GM18505 (cell line): ENCODE data around the gene MAP4K1.

Experiments
- ATAC-seq: cut with Tn5 transposase; IDR thresholded peaks from one replicate; pipeline ENCODE4 v1.9.1; 2021; ENCODE audit not compliant: unreplicated experiment
- POLR2A ChIP-seq: IDR thresholded peaks from 4 replicates; pipeline ENCODE4 v1.6.1; 2011; ENCODE audit warnings: borderline replicate concordance; ENCODE audit not compliant: insufficient read depth, insufficient read length; ENCODE audit errors: extremely low read depth

The MAP4K1 gene

GRCh38 chr19:38658462-38659306, 40.9 kb upstream of the MAP4K1 start:
- no peak for TF ChIP-seq POLR2A
- ATAC-seq, result no peak

- TF ChIP-seq POLR2A, result no peak
- no peak for ATAC-seq
These were observed 40.0 kb upstream of the MAP4K1 start for GRCh38 chr19:38657633-38658222.

GRCh38 chr19:38656171-38656981, 38.6 kb upstream of the MAP4K1 start:
- no peak for TF ChIP-seq POLR2A
- ATAC-seq, result no peak

GRCh38 chr19:38655148-38655824, 37.5 kb upstream of the MAP4K1 start:
- no peak for ATAC-seq
- no peak for TF ChIP-seq POLR2A

- no peak for ATAC-seq
- TF ChIP-seq POLR2A, result no peak
These were observed 36.9 kb upstream of the MAP4K1 start for GRCh38 chr19:38654628-38655055.

- no peak for TF ChIP-seq POLR2A
- no peak for ATAC-seq
These were observed 35.3 kb upstream of the MAP4K1 start for GRCh38 chr19:38653028-38653571.

GRCh38 chr19:38650911-38651584, 33.3 kb upstream of the MAP4K1 start:
- TF ChIP-seq POLR2A, result no peak
- no peak for ATAC-seq

- TF ChIP-seq POLR2A, result no peak
- no peak for ATAC-seq
These were observed 32.5 kb upstream of the MAP4K1 start for GRCh38 chr19:38650172-38650775.

- peak; percentile 8 for TF ChIP-seq POLR2A
- ATAC-seq, result no peak
These were observed 31.8 kb upstream of the MAP4K1 start for GRCh38 chr19:38649305-38650171.

- no peak for TF ChIP-seq POLR2A
- ATAC-seq, result no peak
These were observed 31.1 kb upstream of the MAP4K1 start for GRCh38 chr19:38648769-38649304.
